GM12878 (cell line): ENCODE measurements around the gene OTUD5. TPM values are rescaled to one million over a fixed set of nuclear protein-coding genes. Genes with fewer than 3 reads are reported as not detected.

Experiments used
- POLR2AphosphoS2 ChIP-seq: IDR thresholded peaks from 2 replicates; pipeline ENCODE4 v1.6.1; 2011; ENCODE audit warnings: low read depth, mild to moderate bottlenecking, low read length, improper control_type of control experiment, moderate library complexity
- SP1 ChIP-seq: IDR thresholded peaks from one replicate; pipeline ENCODE4 v1.6.1; 2011; ENCODE audit warnings: low read depth, low read length
- polyA plus RNA-seq, 11 experiments: library from polyadenylated mRNA; depleted of rRNA in 4 of 11; unstranded in 6 of 11; stranded (reverse) in 5 of 11; fragments of >200 nt; fragmentation: Nextera tagmentation in 4 of 11; fragmentation: Illumina TruSeq in 1 of 11; extraction: Ambion mirVana in 4 of 11; extraction: Trizol in 1 of 11; gene quantifications; 1 replicate in 1 of 11; 2 replicates in 10 of 11; pipeline versions ENCODE4 v1.2.1 to v1.2.3, GENCODE V29; 2011 to 2016; ENCODE audit warnings: inconsistent platforms in 2 of 11, missing spikeins in 2 of 11, low read depth in 1 of 11
- total RNA-seq, 4 experiments: library from RNA; depleted of rRNA in 3 of 4; stranded (reverse); fragments of >200 nt in 3 of 4; fragmentation: Illumina TruSeq in 1 of 4; extraction: Trizol in 1 of 4; gene quantifications; 2 replicates each; pipeline versions ENCODE4 v1.2.1 to v1.2.3, GENCODE V29; 2013 to 2021
- TF ChIP-seq, protein P1 (sequence below): fragments of 450-650 bp; IDR thresholded peaks from 2 replicates; pipeline ENCODE4 v1.6.1; 2017; ENCODE audit warnings: mild to moderate bottlenecking, moderate library complexity
- TF ChIP-seq, protein P2 (sequence below), 3 experiments: IDR thresholded peaks in 2 of 3; conservative IDR thresholded peaks in 1 of 3; 2 replicates each; pipeline ENCODE4 v1.5.1; 2011; ENCODE audit warnings: low read depth in 3 of 3, low read length in 3 of 3, mild to moderate bottlenecking in 3 of 3, control low read depth in 2 of 3, moderate library complexity in 2 of 3, inconsistent platforms in 1 of 3, mixed read lengths in 1 of 3; ENCODE audit not compliant: control insufficient read depth in 2 of 3, insufficient read depth in 1 of 3; ENCODE audit errors: extremely low read depth in 1 of 3

The OTUD5 gene
- total and polyA plus RNA-seq, 10 of the 15 experiments (the other 5 are each of a cell fraction or from before 2014, with no cell fraction given), result 2.0 to 50.3 (median 22.7) TPM

DNA sequence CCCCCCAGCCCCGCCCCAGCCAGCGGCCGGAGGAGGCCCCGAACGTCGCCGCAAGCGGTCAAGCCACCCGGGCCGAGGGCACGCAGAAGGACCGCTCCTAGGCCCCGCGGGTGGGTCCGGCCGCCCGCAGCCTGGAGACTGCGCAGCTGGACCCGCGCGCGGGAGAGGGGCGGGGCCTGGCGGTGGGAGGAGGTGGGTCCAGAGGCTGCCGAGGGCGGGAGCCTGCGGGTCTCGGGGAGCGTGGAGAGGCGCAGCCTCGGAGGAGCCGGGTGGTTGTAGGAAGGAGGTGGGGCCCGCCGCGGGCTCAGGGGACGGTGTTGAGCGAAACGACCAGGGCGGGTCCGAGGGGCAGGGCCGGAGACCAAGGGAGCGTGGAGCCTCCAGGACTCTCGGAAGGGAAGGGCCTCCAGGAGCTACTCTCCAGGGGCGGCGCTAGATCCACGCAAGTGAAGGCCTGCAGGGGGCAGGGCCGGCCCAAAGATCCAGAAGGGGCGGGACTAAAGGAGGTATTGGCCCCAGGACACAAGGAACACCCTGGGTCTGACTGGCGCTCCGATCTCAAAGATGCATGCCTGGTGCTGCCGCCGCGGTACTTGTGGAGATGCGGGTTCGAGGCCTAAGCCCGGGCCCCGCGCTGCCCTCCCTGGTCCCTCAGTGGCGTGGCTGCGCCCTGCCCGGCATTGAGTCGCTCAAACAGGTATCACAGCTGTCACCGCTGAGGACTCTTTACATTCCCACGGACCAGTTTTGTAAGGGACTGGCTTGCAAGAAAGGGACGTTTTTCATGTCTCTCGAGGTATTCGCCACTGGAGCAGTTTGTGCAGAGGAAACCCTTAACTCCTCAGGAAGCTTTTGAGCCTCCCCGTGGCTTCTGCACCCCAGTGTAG is 65.8 kb downstream of the OTUD5 start (continued):
- TF ChIP-seq, protein P1, sequence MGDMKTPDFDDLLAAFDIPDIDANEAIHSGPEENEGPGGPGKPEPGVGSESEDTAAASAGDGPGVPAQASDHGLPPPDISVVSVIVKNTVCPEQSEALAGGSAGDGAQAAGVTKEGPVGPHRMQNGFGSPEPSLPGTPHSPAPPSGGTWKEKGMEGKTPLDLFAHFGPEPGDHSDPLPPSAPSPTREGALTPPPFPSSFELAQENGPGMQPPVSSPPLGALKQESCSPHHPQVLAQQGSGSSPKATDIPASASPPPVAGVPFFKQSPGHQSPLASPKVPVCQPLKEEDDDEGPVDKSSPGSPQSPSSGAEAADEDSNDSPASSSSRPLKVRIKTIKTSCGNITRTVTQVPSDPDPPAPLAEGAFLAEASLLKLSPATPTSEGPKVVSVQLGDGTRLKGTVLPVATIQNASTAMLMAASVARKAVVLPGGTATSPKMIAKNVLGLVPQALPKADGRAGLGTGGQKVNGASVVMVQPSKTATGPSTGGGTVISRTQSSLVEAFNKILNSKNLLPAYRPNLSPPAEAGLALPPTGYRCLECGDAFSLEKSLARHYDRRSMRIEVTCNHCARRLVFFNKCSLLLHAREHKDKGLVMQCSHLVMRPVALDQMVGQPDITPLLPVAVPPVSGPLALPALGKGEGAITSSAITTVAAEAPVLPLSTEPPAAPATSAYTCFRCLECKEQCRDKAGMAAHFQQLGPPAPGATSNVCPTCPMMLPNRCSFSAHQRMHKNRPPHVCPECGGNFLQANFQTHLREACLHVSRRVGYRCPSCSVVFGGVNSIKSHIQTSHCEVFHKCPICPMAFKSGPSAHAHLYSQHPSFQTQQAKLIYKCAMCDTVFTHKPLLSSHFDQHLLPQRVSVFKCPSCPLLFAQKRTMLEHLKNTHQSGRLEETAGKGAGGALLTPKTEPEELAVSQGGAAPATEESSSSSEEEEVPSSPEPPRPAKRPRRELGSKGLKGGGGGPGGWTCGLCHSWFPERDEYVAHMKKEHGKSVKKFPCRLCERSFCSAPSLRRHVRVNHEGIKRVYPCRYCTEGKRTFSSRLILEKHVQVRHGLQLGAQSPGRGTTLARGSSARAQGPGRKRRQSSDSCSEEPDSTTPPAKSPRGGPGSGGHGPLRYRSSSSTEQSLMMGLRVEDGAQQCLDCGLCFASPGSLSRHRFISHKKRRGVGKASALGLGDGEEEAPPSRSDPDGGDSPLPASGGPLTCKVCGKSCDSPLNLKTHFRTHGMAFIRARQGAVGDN, result no peak
- TF ChIP-seq POLR2AphosphoS2, result 0 out of 2 replicates have a peak, but pooled peaks have one; percentile 28
- TF ChIP-seq SP1, result peak; percentile 22
- TF ChIP-seq, protein P2, sequence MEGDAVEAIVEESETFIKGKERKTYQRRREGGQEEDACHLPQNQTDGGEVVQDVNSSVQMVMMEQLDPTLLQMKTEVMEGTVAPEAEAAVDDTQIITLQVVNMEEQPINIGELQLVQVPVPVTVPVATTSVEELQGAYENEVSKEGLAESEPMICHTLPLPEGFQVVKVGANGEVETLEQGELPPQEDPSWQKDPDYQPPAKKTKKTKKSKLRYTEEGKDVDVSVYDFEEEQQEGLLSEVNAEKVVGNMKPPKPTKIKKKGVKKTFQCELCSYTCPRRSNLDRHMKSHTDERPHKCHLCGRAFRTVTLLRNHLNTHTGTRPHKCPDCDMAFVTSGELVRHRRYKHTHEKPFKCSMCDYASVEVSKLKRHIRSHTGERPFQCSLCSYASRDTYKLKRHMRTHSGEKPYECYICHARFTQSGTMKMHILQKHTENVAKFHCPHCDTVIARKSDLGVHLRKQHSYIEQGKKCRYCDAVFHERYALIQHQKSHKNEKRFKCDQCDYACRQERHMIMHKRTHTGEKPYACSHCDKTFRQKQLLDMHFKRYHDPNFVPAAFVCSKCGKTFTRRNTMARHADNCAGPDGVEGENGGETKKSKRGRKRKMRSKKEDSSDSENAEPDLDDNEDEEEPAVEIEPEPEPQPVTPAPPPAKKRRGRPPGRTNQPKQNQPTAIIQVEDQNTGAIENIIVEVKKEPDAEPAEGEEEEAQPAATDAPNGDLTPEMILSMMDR (IDR thresholded peaks at IDR 0.05 in 2 of 3, conservative IDR thresholded peaks at IDR 0.05 in 1 of 3; ENCODE audit: control insufficient read depth in 2 of 3, extremely low read depth in 1 of 3, insufficient read depth in 1 of 3, low read depth in 3 of 3, low read length in 3 of 3), result peak; percentile 41 to 70 (median 51); a peak in 5 of 6 replicates
